GM12891 (cell line): ENCODE results near the gene PRR20E. TPM values are rescaled to one million over a fixed set of nuclear protein-coding genes. Genes with fewer than 3 reads are reported as not detected.
"Not testable (repeated sequence)": the region's sequence is repeated elsewhere in the genome, so short reads cannot be mapped to it uniquely, and the experiment has no call there.

Source experiments
- DNase-seq: peaks from one replicate; pipeline ENCODE4 v3.0.0; 2011; ENCODE audit warnings: low spot score; ENCODE audit not compliant: insufficient read length
- FAIRE-seq: peaks from 2 replicates; lab custom pipeline; 2011; peaks lifted over from hg19 to GRCh38; lab: Jason Lieb, UNC
- PAX5 ChIP-seq: IDR thresholded peaks from 2 replicates; pipeline ENCODE4 v1.6.1; 2011; ENCODE audit warnings: low read length, moderate library complexity, mild to moderate bottlenecking; ENCODE audit not compliant: insufficient read depth, severe bottlenecking
- POLR2A ChIP-seq: IDR thresholded peaks from 2 replicates; pipeline ENCODE4 v1.6.1; 2011; ENCODE audit warnings: low read depth, low read length, control low read depth
- POLR2AphosphoS5 ChIP-seq: IDR thresholded peaks from 2 replicates; pipeline ENCODE4 v1.6.1; 2011; ENCODE audit warnings: low read depth, low read length, control low read depth
- POU2F2 ChIP-seq: IDR thresholded peaks from 2 replicates; pipeline ENCODE4 v1.6.1; 2011; ENCODE audit warnings: low read depth, mild to moderate bottlenecking, control low read depth, low read length, moderate library complexity
- SPI1 ChIP-seq: IDR thresholded peaks from 2 replicates; pipeline ENCODE4 v1.6.1; 2011; ENCODE audit warnings: low read depth, low read length, control low read depth
- TAF1 ChIP-seq: IDR thresholded peaks from 2 replicates; pipeline ENCODE4 v1.6.1; 2011; ENCODE audit warnings: low read depth, low read length, control low read depth
- polyA plus RNA-seq: library from polyadenylated mRNA; unstranded; fragments of >200 nt; gene quantifications from one replicate; pipeline ENCODE4 v1.2.1, GENCODE V29; 2012; ENCODE audit warnings: low read depth, missing spikeins, inconsistent platforms; ENCODE audit not compliant: missing spikeins

Gene PRR20E
- polyA plus RNA-seq: not detected

DNA sequence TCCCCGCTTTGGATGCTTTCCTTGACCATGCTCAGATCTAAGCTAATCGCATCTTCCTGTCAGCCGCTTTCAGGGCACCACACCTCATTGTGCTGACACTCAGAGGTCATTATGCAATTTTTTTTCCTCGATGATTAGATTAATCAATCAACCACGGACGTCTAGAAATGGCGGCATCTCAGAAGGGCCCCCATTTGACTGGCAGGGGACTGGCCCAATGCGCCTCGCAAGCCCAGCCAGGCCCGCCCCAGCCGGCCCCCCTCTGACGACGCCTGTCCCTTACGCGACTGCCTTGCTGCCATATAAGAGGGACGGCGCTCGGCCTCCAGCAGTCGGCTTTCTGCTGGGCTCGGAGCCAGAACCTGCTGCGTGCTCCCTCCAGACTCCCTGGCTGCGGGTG, at the start of gene PRR20E:
PRR20E (plus strand) TSS at position 301 of the 400 bp plus-strand sequence. CDS start 387 bp downstream, outside the sequence.
- not testable (repeated sequence) for DNase-seq, FAIRE-seq

DNA sequence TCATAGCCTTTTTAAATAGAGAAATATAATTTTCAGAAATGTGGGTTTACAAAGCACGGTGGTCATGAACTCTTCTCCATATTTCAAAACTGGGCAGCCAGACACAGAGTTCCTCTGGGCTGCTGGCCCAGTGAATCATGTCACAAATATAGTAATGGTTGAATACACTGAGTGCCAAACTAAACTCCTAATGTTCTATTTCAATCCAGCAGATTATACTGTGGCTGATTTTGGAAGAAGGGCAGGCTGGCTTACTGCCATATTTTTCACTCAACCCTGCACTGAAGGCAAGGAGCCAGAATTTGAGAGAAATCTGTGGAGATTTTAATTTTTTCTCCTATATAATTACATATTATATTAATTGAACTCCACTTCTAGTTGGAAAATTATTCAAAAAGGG, 43.3 kb upstream of the PRR20E start:
- no peak for TF ChIP-seq SPI1
- FAIRE-seq (no peak), DNase-seq (no peak)

DNA sequence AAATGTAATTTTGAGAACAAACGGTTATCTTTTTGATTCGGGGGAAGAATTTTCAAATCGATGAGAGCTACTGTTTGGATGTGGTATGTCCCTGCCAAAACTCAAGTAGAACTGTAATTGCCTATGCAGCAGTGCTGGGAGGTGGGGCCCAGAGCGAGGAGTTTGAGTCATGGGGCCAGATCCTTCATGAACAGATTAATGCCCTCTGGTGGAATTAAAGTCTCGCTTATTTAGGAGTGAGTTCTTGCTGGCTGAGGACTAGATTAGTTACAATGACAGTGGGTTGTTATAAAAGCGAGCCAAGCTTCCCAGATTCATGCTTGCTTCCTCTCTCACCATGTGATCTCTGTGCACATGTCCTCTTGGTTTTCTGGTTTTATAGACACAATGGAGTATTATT, 38.1 kb upstream of the PRR20E start:
- no peak for FAIRE-seq
- TF ChIP-seq POLR2AphosphoS5 (no peak), POU2F2 (no peak), SPI1 (no peak), TAF1 (no peak), POLR2A (no peak), PAX5 (no peak)
- DNase-seq: no peak

DNA sequence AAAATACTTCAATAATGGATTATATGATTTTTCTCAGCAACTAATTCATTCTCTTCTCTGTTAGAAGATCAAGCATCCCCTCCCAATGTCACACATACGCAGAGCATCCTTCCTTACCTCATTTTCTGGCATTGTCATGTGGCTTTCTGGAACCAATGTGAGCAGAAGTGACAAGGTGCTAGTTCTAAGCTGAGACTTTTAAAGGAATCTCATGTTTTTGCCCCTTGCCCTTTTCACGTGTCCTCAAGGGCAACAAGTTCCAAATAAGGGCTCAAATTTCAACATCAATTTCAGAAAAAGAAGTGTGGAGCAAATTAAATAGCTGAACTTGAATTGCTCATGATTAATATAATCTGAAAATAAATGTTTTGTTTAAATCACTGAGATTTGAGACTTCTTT, 30.9 kb upstream of the PRR20E start:
- TF ChIP-seq POLR2AphosphoS5 (no peak), POU2F2 (no peak), TAF1 (no peak), PAX5 (no peak), POLR2A (no peak)
- no peak for FAIRE-seq

DNA sequence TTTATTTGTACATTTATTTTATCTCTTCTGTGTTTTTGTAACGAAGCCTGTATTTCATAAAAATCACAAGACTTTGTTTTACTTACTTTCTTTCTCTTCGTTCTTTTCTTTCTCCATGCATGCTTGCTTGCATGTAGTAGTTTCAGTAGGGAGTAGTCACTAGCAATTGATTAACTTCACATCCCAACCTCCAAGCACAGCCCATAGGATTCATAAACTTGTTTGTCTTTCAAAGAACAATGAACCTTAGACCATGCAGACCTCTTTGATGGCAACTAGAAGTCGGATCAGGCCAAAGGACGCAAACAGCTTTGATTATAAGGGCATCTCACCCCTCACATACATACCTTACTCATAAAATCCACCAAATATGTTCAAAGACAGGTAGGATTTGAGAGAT, 29.4 kb upstream of the PRR20E start:
- DNase-seq: no peak
- TF ChIP-seq SPI1 (no peak), POLR2AphosphoS5 (no peak), POLR2A (no peak), TAF1 (no peak)
- FAIRE-seq: no peak

More for the DNA sequence above, 30.9 kb upstream of the PRR20E start:
- DNase-seq: no peak

DNA sequence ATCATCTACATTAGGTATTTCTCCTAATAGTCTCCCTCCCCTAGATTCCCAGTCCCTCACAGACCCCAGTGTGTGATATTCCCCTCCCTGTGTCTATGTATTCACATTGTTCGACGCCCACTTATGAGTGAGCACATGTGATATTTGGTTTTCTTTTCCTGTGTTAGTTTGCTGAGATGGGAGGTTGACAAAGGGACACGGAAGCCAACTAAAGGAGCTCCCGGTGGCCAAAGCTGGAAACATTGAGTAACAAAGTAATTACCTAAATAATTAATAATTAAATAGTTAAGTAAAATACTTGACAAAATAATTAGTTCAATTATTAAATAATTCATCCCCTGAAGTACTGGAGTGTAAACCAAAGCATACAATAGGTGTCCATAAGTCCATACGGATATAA, 28.0 kb upstream of the PRR20E start:
- no peak for TF ChIP-seq PAX5
- TF ChIP-seq TAF1: no peak
- TF ChIP-seq POLR2AphosphoS5: no peak
- no peak for TF ChIP-seq SPI1
- no peak for DNase-seq
- no peak for FAIRE-seq

DNA sequence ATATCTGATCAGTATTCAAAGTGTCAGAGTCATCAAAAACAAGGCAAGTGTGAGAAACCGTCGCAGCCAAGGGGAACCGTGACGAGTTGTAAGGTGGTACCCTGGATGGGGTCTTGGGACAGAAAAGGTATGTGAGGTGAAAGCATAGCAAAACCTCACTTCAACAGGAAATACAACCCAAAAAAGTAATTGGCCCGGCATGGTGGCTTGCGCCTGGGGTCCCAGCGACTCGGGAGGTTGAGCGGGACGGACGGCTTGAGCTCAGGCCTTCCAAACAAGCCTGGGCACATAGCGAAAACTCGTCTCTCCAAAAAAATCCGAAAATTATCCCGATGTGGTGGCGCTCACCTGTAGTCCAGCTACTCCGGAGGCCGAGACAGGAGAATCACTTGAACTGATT, 27.2 kb upstream of the PRR20E start:
- not testable (repeated sequence) for DNase-seq, FAIRE-seq

DNA sequence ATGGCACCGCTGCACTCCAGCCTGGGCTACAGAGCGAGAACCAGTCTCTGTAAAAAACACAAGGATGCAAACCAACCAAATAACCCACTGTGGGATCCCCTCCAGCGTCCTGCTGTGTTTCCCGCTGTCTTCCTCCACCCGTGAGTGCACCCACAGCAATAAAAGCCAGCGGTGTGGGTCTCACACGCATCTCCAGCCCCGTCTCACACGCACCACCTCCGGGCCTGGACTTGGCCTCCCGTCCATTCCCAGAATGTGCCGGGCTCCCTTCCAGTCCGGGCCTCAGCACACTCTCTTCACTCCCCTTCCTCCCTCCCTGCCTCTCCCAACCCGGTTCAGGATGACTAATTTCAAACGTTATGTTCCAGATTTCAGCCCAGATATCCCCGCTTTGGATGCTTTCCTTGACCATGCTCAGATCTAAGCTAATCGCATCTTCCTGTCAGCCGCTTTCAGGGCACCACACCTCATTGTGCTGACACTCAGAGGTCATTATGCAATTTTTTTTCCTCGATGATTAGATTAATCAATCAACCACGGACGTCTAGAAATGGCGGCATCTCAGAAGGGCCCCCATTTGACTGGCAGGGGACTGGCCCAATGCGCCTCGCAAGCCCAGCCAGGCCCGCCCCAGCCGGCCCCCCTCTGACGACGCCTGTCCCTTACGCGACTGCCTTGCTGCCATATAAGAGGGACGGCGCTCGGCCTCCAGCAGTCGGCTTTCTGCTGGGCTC, 26.6 kb upstream of the PRR20E start, which contains the start of gene PRR20A:
PRR20A (plus strand) TSS at position 684 of the 734 bp plus-strand sequence. CDS start 387 bp downstream, outside the sequence.
- DNase-seq, FAIRE-seq: not testable (repeated sequence)

DNA sequence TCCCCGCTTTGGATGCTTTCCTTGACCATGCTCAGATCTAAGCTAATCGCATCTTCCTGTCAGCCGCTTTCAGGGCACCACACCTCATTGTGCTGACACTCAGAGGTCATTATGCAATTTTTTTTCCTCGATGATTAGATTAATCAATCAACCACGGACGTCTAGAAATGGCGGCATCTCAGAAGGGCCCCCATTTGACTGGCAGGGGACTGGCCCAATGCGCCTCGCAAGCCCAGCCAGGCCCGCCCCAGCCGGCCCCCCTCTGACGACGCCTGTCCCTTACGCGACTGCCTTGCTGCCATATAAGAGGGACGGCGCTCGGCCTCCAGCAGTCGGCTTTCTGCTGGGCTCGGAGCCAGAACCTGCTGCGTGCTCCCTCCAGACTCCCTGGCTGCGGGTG, 19.8 kb upstream of the PRR20E start, which contains the start of gene PRR20B:
PRR20B (plus strand) TSS at position 301 of the 400 bp plus-strand sequence. CDS start 387 bp downstream, outside the sequence.
- FAIRE-seq, DNase-seq: not testable (repeated sequence)

DNA sequence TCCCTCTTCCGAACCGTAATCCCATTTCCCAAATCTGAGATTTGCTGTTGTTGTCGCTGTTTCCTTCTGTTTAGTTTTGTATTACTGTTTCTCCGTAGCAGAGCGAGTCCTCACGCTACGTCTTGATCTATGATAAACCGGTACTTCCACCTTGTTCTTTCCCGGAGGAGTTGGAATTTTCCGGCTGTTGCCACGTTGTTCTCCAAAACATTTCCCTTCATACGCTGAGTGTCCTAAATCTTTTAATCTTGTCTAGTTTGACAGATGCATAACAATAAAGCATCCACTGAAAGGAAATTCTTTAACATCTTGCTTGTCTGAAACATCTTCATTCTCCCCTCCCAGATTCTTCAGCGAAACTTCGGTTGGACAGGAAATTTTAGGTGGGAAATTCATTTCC, 18.9 kb upstream of the PRR20E start:
- not testable (repeated sequence) for FAIRE-seq, DNase-seq

DNA sequence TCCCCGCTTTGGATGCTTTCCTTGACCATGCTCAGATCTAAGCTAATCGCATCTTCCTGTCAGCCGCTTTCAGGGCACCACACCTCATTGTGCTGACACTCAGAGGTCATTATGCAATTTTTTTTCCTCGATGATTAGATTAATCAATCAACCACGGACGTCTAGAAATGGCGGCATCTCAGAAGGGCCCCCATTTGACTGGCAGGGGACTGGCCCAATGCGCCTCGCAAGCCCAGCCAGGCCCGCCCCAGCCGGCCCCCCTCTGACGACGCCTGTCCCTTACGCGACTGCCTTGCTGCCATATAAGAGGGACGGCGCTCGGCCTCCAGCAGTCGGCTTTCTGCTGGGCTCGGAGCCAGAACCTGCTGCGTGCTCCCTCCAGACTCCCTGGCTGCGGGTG, 13.2 kb upstream of the PRR20E start, which contains the start of gene PRR20C:
PRR20C (plus strand) TSS at position 301 of the 400 bp plus-strand sequence. CDS start 387 bp downstream, outside the sequence.
- FAIRE-seq, DNase-seq: not testable (repeated sequence)

DNA sequence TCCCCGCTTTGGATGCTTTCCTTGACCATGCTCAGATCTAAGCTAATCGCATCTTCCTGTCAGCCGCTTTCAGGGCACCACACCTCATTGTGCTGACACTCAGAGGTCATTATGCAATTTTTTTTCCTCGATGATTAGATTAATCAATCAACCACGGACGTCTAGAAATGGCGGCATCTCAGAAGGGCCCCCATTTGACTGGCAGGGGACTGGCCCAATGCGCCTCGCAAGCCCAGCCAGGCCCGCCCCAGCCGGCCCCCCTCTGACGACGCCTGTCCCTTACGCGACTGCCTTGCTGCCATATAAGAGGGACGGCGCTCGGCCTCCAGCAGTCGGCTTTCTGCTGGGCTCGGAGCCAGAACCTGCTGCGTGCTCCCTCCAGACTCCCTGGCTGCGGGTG, 6.7 kb upstream of the PRR20E start, which contains the start of gene PRR20D:
PRR20D (plus strand) TSS at position 301 of the 400 bp plus-strand sequence. CDS start 387 bp downstream, outside the sequence.
- not testable (repeated sequence) for DNase-seq, FAIRE-seq
